BLaER1 treated with 17β-estradiol and CSF1 and Interleukin-3, amounts not matched to agents 10 nM and 100 nM (cell line): Measurements from ENCODE around the gene PKD1L1.
A peak's percentile ranks its signal among the peaks of the same experiment; 100 is the strongest.

Experiments
- H3K27ac ChIP-seq, 11 experiments: shearing (Covaris generic); formaldehyde crosslinking; 2 replicates each; pipeline ENCODE4 v1.8.1; 2022
- H3K27me3 ChIP-seq, 11 experiments: shearing (Covaris generic); formaldehyde crosslinking; 2 replicates each; pipeline ENCODE4 v1.8.1; 2022
- H3K36me3 ChIP-seq, 11 experiments: shearing (Covaris generic); formaldehyde crosslinking; 2 replicates each; pipeline ENCODE4 v1.8.1; 2022
- H3K4me1 ChIP-seq, 10 experiments: shearing (Covaris generic); formaldehyde crosslinking; 2 replicates each; pipeline ENCODE4 v1.8.1; 2022
- H3K4me2 ChIP-seq, 11 experiments: shearing (Covaris generic); formaldehyde crosslinking; 2 replicates each; pipeline ENCODE4 v1.8.1; 2022
- H3K4me3 ChIP-seq, 10 experiments: shearing (Covaris generic); formaldehyde crosslinking; 2 replicates each; pipeline ENCODE4 v1.8.1; 2022
- H3K9ac ChIP-seq, 11 experiments: shearing (Covaris generic); formaldehyde crosslinking; 2 replicates each; pipeline ENCODE4 v1.8.1; 2022
- H3K9me3 ChIP-seq, 11 experiments: shearing (Covaris generic); formaldehyde crosslinking; replicated peaks in 1 of 11; 2 replicates each; pipeline ENCODE4 v1.8.1; 2022
- H4K20me1 ChIP-seq, 11 experiments: shearing (Covaris generic); formaldehyde crosslinking; 2 replicates each; pipeline ENCODE4 v1.8.1; 2022
- Cebpa-rat ChIP-seq, 11 experiments: shearing (Covaris generic); IDR thresholded peaks; 2 replicates each; pipeline ENCODE4 v1.8.1; 2022

PKD1L1 gene

GRCh38 chr7:47887016-47887640, 61.1 kb downstream of the PKD1L1 start:
- no peak overlapping the region for H3K9ac ChIP-seq
- peaks cover 0 to 6% (median 0%) of the 10 kb centered on the region in 10 experiments; a peak in 1 of 20 replicates for H3K4me1 ChIP-seq
- H3K4me2 ChIP-seq: no peak overlapping the region
- H3K9me3 ChIP-seq: no peaks in the 10 kb centered on the region
- no peak for TF ChIP-seq Cebpa-rat (IDR thresholded peaks at IDR 0.05)
- H3K4me3 ChIP-seq: no peak overlapping the region
- H4K20me1 ChIP-seq: no peaks in the 10 kb centered on the region
- H3K27me3 ChIP-seq: no peaks in the 10 kb centered on the region
- no peaks in the 10 kb centered on the region for H3K36me3 ChIP-seq
- no peak overlapping the region for H3K27ac ChIP-seq

- Histone ChIP-seq H3K27me3 (no peaks in the 10 kb centered on the region), H3K4me2 (no peak overlapping the region)
- no peak for TF ChIP-seq Cebpa-rat (IDR thresholded peaks at IDR 0.05)
These were observed 62.1 kb downstream of the PKD1L1 start for GRCh38 chr7:47885987-47886811.

GRCh38 chr7:47885309-47885986, 62.8 kb downstream of the PKD1L1 start:
- Histone ChIP-seq H3K36me3 (no peaks in the 10 kb centered on the region), H3K27me3 (no peaks in the 10 kb centered on the region), H3K27ac (no peak overlapping the region), H3K4me3 (no peak overlapping the region), H3K4me1 (0 out of 20 replicates have a peak, but pooled peaks cover 0 to 6% (median 0%) of the 10 kb centered on the region in 10 experiments), H4K20me1 (no peaks in the 10 kb centered on the region), H3K9me3 (no peaks in the 10 kb centered on the region), H3K4me2 (no peak overlapping the region), H3K9ac (no peak overlapping the region)
- TF ChIP-seq Cebpa-rat (IDR thresholded peaks at IDR 0.05): peak in 1 of 11 experiments; percentile 39; a peak in 1 of 22 replicates

More at GRCh38 chr7:47885987-47886811, 62.1 kb downstream of the PKD1L1 start:
- H3K4me3 ChIP-seq: no peak overlapping the region
- H3K9ac ChIP-seq: no peak overlapping the region
- H3K9me3 ChIP-seq: no peaks in the 10 kb centered on the region
- no peaks in the 10 kb centered on the region for H4K20me1 ChIP-seq
- no peak overlapping the region for H3K27ac ChIP-seq
- 0 out of 20 replicates have a peak, but pooled peaks cover 0 to 6% (median 0%) of the 10 kb centered on the region in 10 experiments for H3K4me1 ChIP-seq
- H3K36me3 ChIP-seq: no peaks in the 10 kb centered on the region

GRCh38 chr7:47884675-47885074, 63.6 kb downstream of the PKD1L1 start:
- Histone ChIP-seq H3K4me1 (0 out of 20 replicates have a peak, but pooled peaks cover 0 to 6% (median 0%) of the 10 kb centered on the region in 10 experiments), H3K36me3 (no peaks in the 10 kb centered on the region), H3K9me3 (no peaks in the 10 kb centered on the region), H3K4me2 (no peak overlapping the region), H3K27me3 (no peaks in the 10 kb centered on the region), H3K4me3 (no peak overlapping the region), H3K9ac (no peak overlapping the region), H4K20me1 (no peaks in the 10 kb centered on the region), H3K27ac (no peak overlapping the region)
- no peak for TF ChIP-seq Cebpa-rat (IDR thresholded peaks at IDR 0.05)

GRCh38 chr7:47882635-47883034, 65.6 kb downstream of the PKD1L1 start:
- Histone ChIP-seq H3K4me1 (no peaks in the 10 kb centered on the region), H3K27ac (no peak overlapping the region), H4K20me1 (no peaks in the 10 kb centered on the region), H3K27me3 (no peaks in the 10 kb centered on the region), H3K9me3 (no peaks in the 10 kb centered on the region), H3K36me3 (no peaks in the 10 kb centered on the region), H3K4me2 (no peak overlapping the region), H3K9ac (no peak overlapping the region), H3K4me3 (no peak overlapping the region)
- TF ChIP-seq Cebpa-rat (IDR thresholded peaks at IDR 0.05): no peak

GRCh38 chr7:47881256-47881655, 67.0 kb downstream of the PKD1L1 start:
- H3K9ac ChIP-seq: no peak overlapping the region
- no peak overlapping the region for H3K4me3 ChIP-seq
- no peaks in the 10 kb centered on the region for H3K4me1 ChIP-seq
- no peaks in the 10 kb centered on the region for H4K20me1 ChIP-seq
- no peaks in the 10 kb centered on the region for H3K9me3 ChIP-seq
- H3K36me3 ChIP-seq: no peaks in the 10 kb centered on the region
- TF ChIP-seq Cebpa-rat (IDR thresholded peaks at IDR 0.05): no peak
- H3K4me2 ChIP-seq: no peak overlapping the region
- no peak overlapping the region for H3K27ac ChIP-seq
- H3K27me3 ChIP-seq: no peaks in the 10 kb centered on the region

- H3K9ac ChIP-seq: no peak overlapping the region
- no peaks in the 10 kb centered on the region for H3K4me1 ChIP-seq
- no peaks in the 10 kb centered on the region for H3K27me3 ChIP-seq
- TF ChIP-seq Cebpa-rat (IDR thresholded peaks at IDR 0.05): no peak
- no peak overlapping the region for H3K4me3 ChIP-seq
- H3K27ac ChIP-seq: no peak overlapping the region
- H3K9me3 ChIP-seq: no peaks in the 10 kb centered on the region
- no peak overlapping the region for H3K4me2 ChIP-seq
- no peaks in the 10 kb centered on the region for H4K20me1 ChIP-seq
- no peaks in the 10 kb centered on the region for H3K36me3 ChIP-seq
These were observed 69.6 kb downstream of the PKD1L1 start for GRCh38 chr7:47878662-47879061.

- TF ChIP-seq Cebpa-rat (IDR thresholded peaks at IDR 0.05): no peak
- Histone ChIP-seq H4K20me1 (no peaks in the 10 kb centered on the region), H3K4me2 (no peak overlapping the region)
These were observed 70.9 kb downstream of the PKD1L1 start for GRCh38 chr7:47877336-47877735.

GRCh38 chr7:47875998-47876744, 72.1 kb downstream of the PKD1L1 start:
- Histone ChIP-seq H4K20me1 (no peaks in the 10 kb centered on the region), H3K4me2 (no peak overlapping the region), H3K27ac (no peak overlapping the region), H3K4me3 (no peak overlapping the region), H3K27me3 (no peaks in the 10 kb centered on the region), H3K9me3 (no peaks in the 10 kb centered on the region), H3K4me1 (no peaks in the 10 kb centered on the region), H3K9ac (no peak overlapping the region), H3K36me3 (no peaks in the 10 kb centered on the region)
- no peak for TF ChIP-seq Cebpa-rat (IDR thresholded peaks at IDR 0.05)

More at GRCh38 chr7:47877336-47877735, 70.9 kb downstream of the PKD1L1 start:
- no peaks in the 10 kb centered on the region for H3K9me3 ChIP-seq
- no peak overlapping the region for H3K9ac ChIP-seq
- no peak overlapping the region for H3K4me3 ChIP-seq
- no peaks in the 10 kb centered on the region for H3K4me1 ChIP-seq
- no peaks in the 10 kb centered on the region for H3K27me3 ChIP-seq
- no peaks in the 10 kb centered on the region for H3K36me3 ChIP-seq
- no peak overlapping the region for H3K27ac ChIP-seq
